ENCODE results near the gene PSENEN.

DNA sequence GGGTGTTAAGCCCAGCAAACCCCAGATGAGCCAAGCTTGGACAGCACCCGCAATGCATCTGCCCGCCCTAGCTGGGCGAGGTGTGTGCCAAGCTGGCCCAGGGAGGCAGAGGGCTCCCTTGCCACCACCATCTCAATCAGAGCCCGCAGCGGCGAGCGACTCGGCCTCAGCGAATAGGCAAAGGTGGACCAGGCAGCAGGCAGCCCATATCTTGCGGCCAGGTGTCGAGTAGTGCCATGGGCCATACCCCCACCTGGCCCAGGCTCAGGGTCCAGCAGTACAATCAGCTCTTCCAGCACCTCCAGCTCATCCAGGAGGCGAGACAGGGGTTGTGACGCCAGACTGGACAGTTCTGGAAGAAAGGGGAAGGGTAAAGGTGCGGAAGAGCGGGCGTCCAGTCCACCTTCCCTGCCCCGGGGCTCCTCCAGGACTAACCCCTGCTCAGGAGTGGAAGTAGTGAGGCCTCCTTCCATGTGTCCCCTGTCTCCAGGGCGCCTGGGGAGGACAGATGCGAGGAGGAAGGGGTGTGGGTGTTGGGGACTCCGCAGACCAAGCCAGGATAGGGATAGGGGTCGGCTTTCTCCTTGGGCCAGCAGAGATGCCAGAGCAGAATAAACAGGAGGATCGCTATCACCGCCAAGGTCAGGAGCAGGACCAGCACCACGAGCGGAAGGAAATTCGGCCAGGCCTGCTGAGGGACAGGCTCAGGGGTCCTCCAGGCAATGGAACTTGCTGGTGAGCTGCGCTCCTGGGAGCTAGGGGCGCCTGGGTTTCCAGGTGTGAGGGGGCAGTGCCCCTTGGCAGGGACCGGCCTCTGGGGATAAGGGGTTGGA lies 6.0 kb upstream of the PSENEN start:
- TF ChIP-seq, protein P1, sequence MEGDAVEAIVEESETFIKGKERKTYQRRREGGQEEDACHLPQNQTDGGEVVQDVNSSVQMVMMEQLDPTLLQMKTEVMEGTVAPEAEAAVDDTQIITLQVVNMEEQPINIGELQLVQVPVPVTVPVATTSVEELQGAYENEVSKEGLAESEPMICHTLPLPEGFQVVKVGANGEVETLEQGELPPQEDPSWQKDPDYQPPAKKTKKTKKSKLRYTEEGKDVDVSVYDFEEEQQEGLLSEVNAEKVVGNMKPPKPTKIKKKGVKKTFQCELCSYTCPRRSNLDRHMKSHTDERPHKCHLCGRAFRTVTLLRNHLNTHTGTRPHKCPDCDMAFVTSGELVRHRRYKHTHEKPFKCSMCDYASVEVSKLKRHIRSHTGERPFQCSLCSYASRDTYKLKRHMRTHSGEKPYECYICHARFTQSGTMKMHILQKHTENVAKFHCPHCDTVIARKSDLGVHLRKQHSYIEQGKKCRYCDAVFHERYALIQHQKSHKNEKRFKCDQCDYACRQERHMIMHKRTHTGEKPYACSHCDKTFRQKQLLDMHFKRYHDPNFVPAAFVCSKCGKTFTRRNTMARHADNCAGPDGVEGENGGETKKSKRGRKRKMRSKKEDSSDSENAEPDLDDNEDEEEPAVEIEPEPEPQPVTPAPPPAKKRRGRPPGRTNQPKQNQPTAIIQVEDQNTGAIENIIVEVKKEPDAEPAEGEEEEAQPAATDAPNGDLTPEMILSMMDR (IDR thresholded peaks at IDR 0.05 in 4 of 5, conservative IDR thresholded peaks at IDR 0.05 in 1 of 5), result no peak
- TF ChIP-seq POLR2A (IDR thresholded peaks at IDR 0.05), result no peak

All from gastrocnemius medialis (tissue), 4 donors.